HepG2 (cell line): ENCODE measurements around the gene TMTC1. TPM values are rescaled to one million over a fixed set of nuclear protein-coding genes. Genes with fewer than 3 reads are reported as not detected.
A peak's percentile ranks its signal among the peaks of the same experiment; 100 is the strongest.

Experiments used
- DPF2 ChIP-seq: sonication (generic); formaldehyde crosslinking; IDR thresholded peaks from 2 replicates; pipeline ENCODE4 v1.4.0; 2020; ENCODE audit warnings: mild to moderate bottlenecking, low read depth, missing genetic modification reagents, borderline replicate concordance
- GZF1 ChIP-seq: sonication (generic); formaldehyde crosslinking; IDR thresholded peaks from 2 replicates; pipeline ENCODE4 v1.5.1; 2020; ENCODE audit warnings: mild to moderate bottlenecking, missing genetic modification reagents
- HCFC1 ChIP-seq: fragments of 150-350 bp; IDR thresholded peaks from 2 replicates; pipeline ENCODE4 v1.6.1; 2014; ENCODE audit warnings: low read depth, low read length
- KAT2B ChIP-seq: fragments of 150-350 bp; IDR thresholded peaks from 2 replicates; pipeline ENCODE4 v1.6.1; 2014; ENCODE audit warnings: low read depth, low read length, borderline replicate concordance
- MAZ ChIP-seq, 2 experiments: sonication (generic) in 1 of 2; formaldehyde crosslinking in 1 of 2; IDR thresholded peaks; 2 replicates each; pipeline versions ENCODE4 v1.5.0 to v1.6.1; 2012 to 2020; ENCODE audit warnings: low read depth in 2 of 2, mild to moderate bottlenecking in 2 of 2, borderline replicate concordance in 1 of 2, improper control_type of control experiment in 1 of 2, low read length in 1 of 2, missing genetic modification reagents in 1 of 2, moderate library complexity in 1 of 2
- NFYC ChIP-seq: IDR thresholded peaks from 2 replicates; pipeline ENCODE4 v1.6.1; 2016; ENCODE audit warnings: missing genetic modification reagents, missing compliant biosample characterization
- NR2F2 ChIP-seq: IDR thresholded peaks from 2 replicates; pipeline ENCODE4 v1.6.1; 2012; ENCODE audit warnings: low read depth, inconsistent platforms, borderline replicate concordance
- PLRG1 ChIP-seq: fragments of 450-650 bp; conservative IDR thresholded peaks from 2 replicates; pipeline ENCODE4 v1.6.1; 2016
- SRSF1 ChIP-seq: fragments of 200-400 bp; formaldehyde crosslinking; optimal IDR thresholded peaks from 2 replicates; pipeline ENCODE3; 2017; ENCODE audit warnings: mild to moderate bottlenecking, low read depth, low read length, moderate library complexity
- TMF1 ChIP-seq: sonication (generic); formaldehyde crosslinking; IDR thresholded peaks from 2 replicates; pipeline ENCODE4 v1.8.1; 2022; ENCODE audit warnings: low read depth, missing genetic modification reagents
- TOPORS ChIP-seq: sonication (generic); formaldehyde crosslinking; IDR thresholded peaks from 2 replicates; pipeline ENCODE4 v1.8.0; 2023; ENCODE audit warnings: mild to moderate bottlenecking, missing genetic modification reagents
- WIZ ChIP-seq: sonication (generic); formaldehyde crosslinking; IDR thresholded peaks from 2 replicates; pipeline ENCODE4 v1.5.1; 2020; ENCODE audit warnings: mild to moderate bottlenecking, missing genetic modification reagents
- ZBTB7A ChIP-seq: sonication (generic); formaldehyde crosslinking; IDR thresholded peaks from 2 replicates; pipeline ENCODE4 v1.8.0; 2022; ENCODE audit warnings: mild to moderate bottlenecking, missing genetic modification reagents
- ZNF143 ChIP-seq: sonication (generic); formaldehyde crosslinking; IDR thresholded peaks from 2 replicates; pipeline ENCODE4 v1.4.0; 2020; ENCODE audit warnings: missing genetic modification reagents
- ZNF160 ChIP-seq: sonication (generic); formaldehyde crosslinking; IDR thresholded peaks from 2 replicates; pipeline ENCODE4 v1.8.0; 2022; ENCODE audit warnings: mild to moderate bottlenecking, inconsistent platforms, missing genetic modification reagents
- ZNF790 ChIP-seq: sonication (generic); formaldehyde crosslinking; IDR thresholded peaks from 2 replicates; pipeline ENCODE4 v1.8.0; 2022; ENCODE audit warnings: missing genetic modification reagents, mild to moderate bottlenecking, borderline replicate concordance
- polyA plus RNA-seq, 8 experiments: library from polyadenylated mRNA; depleted of rRNA in 3 of 8; stranded (reverse) in 7 of 8; unstranded in 1 of 8; fragments of >200 nt; fragmentation: Illumina TruSeq in 4 of 8; extraction: Trizol in 4 of 8; gene quantifications; 2 replicates each; pipeline versions ENCODE4 v1.2.1 to v1.2.3, GENCODE V29; 2011 to 2016; ENCODE audit warnings: low read depth in 4 of 8, missing spikeins in 1 of 8, mixed read lengths in 1 of 8; ENCODE audit not compliant: insufficient read depth in 1 of 8
- total RNA-seq, 5 experiments: library from RNA; depleted of rRNA; stranded (reverse); fragments of >200 nt; fragmentation: Illumina TruSeq; extraction: Trizol; gene quantifications; 2 replicates each; pipeline ENCODE4 v1.2.3, GENCODE V29; 2016; ENCODE audit warnings: low read depth in 1 of 5
- TF ChIP-seq, protein P1 (sequence below): sonication (generic); formaldehyde crosslinking; IDR thresholded peaks from 2 replicates; pipeline ENCODE4 v1.9.0; 2021; ENCODE audit warnings: missing genetic modification reagents, borderline replicate concordance
- TF ChIP-seq, protein P2 (sequence below): sonication (generic); formaldehyde crosslinking; IDR thresholded peaks from 2 replicates; pipeline ENCODE4 v1.5.0; 2020; ENCODE audit warnings: missing genetic modification reagents, mild to moderate bottlenecking, borderline replicate concordance
- TF ChIP-seq, protein P3 (sequence below): sonication (generic); formaldehyde crosslinking; IDR thresholded peaks from 2 replicates; pipeline ENCODE4 v1.9.0; 2022; ENCODE audit warnings: missing genetic modification reagents, mild to moderate bottlenecking, borderline replicate concordance
- TF ChIP-seq, protein P4 (sequence below): sonication (generic); formaldehyde crosslinking; IDR thresholded peaks from 2 replicates; pipeline ENCODE4 v1.5.0; 2020; ENCODE audit warnings: missing genetic modification reagents

The TMTC1 gene
- total and polyA plus RNA-seq, 2 of the 13 experiments (the other 11 are each of a cell fraction or from before 2014, with no cell fraction given) = 0.69 to 1.8 TPM

DNA sequence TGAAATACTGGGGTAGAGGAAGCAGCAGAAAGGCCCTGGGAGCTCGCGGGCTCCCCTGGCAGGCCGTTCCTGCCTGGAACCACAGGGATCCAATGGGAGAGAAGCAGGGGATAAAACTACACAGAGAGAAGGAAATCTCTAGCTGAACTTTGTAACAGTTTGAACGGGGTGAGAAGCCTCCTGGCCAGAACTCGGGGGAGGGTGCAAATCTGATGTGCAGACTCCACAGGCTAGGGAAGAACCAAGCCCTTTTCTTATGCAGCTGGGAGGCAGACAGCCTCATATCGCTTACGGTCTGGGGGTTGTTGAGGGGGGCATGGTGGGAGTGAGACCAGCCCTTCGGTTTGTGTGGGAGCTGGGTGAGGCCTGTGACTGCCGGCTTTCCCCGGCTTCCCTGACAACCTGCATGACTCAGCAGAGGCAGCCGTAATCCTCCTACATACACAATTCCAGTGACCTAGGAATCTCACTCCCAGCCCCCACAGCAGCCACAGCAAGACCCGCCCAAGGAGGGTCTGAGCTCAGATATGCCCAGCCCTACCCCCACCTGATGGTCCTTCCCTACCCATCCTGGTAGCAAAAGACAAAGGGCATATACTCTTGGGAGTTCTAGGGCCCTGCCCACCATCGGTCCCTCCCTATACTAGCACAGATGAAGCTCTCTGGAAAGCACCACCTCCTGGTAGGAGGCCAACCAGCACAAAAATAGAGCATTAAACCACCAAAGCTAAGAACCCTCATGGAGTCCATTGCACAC lies 143.0 kb downstream of the TMTC1 start (continued):
- TF ChIP-seq, protein P1, sequence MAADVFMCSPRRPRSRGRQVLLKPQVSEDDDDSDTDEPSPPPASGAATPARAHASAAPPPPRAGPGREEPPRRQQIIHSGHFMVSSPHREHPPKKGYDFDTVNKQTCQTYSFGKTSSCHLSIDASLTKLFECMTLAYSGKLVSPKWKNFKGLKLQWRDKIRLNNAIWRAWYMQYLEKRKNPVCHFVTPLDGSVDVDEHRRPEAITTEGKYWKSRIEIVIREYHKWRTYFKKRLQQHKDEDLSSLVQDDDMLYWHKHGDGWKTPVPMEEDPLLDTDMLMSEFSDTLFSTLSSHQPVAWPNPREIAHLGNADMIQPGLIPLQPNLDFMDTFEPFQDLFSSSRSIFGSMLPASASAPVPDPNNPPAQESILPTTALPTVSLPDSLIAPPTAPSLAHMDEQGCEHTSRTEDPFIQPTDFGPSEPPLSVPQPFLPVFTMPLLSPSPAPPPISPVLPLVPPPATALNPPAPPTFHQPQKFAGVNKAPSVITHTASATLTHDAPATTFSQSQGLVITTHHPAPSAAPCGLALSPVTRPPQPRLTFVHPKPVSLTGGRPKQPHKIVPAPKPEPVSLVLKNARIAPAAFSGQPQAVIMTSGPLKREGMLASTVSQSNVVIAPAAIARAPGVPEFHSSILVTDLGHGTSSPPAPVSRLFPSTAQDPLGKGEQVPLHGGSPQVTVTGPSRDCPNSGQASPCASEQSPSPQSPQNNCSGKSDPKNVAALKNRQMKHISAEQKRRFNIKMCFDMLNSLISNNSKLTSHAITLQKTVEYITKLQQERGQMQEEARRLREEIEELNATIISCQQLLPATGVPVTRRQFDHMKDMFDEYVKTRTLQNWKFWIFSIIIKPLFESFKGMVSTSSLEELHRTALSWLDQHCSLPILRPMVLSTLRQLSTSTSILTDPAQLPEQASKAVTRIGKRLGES (CRISPR knock-in tag) = no peak
- TF ChIP-seq DPF2 (CRISPR knock-in tag) (no peak), TMF1 (CRISPR knock-in tag) (no peak), SRSF1 (no peak), GZF1 (CRISPR knock-in tag) (peak; percentile 96), PLRG1 (no peak), HCFC1 (no peak), ZNF790 (no peak), MAZ (IDR thresholded peaks at IDR 0.05; ENCODE audit: borderline replicate concordance, low read depth, low read length) (0 out of 2 replicates have a peak, but pooled peaks have one; percentile 29), MAZ (CRISPR knock-in tag; IDR thresholded peaks at IDR 0.05; ENCODE audit: low read depth) (no peak), NR2F2 (no peak), WIZ (CRISPR knock-in tag) (no peak), NFYC (no peak), ZNF160 (CRISPR knock-in tag) (no peak), KAT2B (no peak), TOPORS (CRISPR knock-in tag) (0 out of 2 replicates have a peak, but pooled peaks have one; percentile 38), ZNF143 (CRISPR knock-in tag) (no peak), ZBTB7A (CRISPR knock-in tag) (no peak)
- TF ChIP-seq, protein P2, sequence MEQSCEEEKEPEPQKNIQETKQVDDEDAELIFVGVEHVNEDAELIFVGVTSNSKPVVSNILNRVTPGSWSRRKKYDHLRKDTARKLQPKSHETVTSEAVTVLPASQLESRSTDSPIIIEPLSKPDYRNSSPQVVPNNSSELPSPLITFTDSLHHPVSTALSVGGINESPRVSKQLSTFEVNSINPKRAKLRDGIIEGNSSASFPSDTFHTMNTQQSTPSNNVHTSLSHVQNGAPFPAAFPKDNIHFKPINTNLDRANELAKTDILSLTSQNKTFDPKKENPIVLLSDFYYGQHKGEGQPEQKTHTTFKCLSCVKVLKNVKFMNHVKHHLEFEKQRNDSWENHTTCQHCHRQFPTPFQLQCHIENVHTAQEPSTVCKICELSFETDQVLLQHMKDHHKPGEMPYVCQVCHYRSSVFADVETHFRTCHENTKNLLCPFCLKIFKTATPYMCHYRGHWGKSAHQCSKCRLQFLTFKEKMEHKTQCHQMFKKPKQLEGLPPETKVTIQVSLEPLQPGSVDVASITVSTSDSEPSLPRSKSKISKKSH (CRISPR knock-in tag) = peak; percentile 29; the same call in 1 of the 2 replicates
- TF ChIP-seq, protein P3, sequence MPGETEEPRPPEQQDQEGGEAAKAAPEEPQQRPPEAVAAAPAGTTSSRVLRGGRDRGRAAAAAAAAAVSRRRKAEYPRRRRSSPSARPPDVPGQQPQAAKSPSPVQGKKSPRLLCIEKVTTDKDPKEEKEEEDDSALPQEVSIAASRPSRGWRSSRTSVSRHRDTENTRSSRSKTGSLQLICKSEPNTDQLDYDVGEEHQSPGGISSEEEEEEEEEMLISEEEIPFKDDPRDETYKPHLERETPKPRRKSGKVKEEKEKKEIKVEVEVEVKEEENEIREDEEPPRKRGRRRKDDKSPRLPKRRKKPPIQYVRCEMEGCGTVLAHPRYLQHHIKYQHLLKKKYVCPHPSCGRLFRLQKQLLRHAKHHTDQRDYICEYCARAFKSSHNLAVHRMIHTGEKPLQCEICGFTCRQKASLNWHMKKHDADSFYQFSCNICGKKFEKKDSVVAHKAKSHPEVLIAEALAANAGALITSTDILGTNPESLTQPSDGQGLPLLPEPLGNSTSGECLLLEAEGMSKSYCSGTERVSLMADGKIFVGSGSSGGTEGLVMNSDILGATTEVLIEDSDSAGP (CRISPR knock-in tag) = no peak; the same call in 1 of the 2 replicates
- TF ChIP-seq, protein P4, sequence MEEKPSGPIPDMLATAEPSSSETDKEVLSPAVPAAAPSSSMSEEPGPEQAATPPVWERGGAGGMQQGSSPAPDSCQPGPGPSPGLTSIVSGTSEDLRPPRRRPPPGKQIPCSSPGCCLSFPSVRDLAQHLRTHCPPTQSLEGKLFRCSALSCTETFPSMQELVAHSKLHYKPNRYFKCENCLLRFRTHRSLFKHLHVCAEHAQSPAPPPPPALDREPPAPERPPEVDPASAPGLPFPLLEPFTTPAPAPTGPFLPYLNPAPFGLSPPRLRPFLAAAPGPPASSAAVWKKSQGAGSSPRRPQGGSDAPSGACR (CRISPR knock-in tag) = no peak
